ENCODE results near the gene QDPR.

QDPR gene

DNA sequence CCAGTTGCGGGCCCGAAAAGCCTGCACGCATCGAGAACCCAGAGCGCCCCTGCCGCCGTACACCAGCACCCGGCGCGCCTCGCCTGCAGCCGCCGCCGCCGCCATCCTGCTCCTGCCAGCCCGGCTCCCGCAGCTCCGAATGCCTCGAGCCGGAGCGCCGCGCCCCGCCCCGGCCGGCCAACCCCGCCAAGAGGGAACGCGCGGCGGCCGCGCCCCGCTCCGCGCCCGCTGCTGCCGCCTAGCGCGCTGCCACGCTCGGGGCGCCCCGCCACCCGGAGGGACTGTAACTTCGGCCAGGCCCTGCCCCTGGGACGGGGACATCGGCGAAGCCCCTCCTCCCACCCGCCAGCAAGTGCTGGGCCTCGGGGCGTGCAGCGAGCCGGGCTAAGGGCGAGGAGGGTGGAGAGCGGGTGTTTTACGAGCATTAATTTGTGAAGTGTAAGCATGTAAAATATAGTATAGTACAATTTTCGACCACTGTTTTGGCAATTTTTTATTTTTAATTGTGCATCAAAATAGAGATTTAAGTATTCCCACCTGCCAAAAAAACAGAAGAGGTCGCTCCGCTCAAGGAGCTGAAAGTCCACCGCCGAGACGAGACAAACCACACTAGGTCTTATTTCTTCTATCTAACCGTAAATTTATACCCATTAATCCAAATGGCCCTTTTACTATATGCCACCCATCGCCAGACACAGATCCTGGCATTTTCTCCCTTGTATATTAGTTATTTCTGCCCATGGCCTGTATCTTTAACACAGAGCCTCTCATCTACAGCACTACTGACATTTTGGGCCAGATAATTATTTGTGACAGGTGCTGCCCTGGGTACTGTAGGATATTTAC lies at the start of gene QDPR:
QDPR (minus strand) TSS at position 141 of the 846 bp plus-strand sequence; CDS start at position 105, 36 bp downstream.
- in situ Hi-C loops (cut with MboI; ENCODE audit: low sequenced_read_pairs) = no loop called here

- in situ Hi-C loops (cut with MboI; ENCODE audit: low sequenced_read_pairs) = loop anchor here (25.0 kb wide), 1 partner anchor 1026 kb away; no protein-coding TSS in a partner anchor
Measured at GRCh38 chr4:17561195-17561909, 49.5 kb upstream of the QDPR start.

GRCh38 chr4:17560065-17560673 lies 48.3 kb upstream of the QDPR start:
- in situ Hi-C loops (cut with MboI; ENCODE audit: low sequenced_read_pairs) = loop anchor here (25.0 kb wide), 1 partner anchor 1027 kb away; no protein-coding TSS in a partner anchor

DNA sequence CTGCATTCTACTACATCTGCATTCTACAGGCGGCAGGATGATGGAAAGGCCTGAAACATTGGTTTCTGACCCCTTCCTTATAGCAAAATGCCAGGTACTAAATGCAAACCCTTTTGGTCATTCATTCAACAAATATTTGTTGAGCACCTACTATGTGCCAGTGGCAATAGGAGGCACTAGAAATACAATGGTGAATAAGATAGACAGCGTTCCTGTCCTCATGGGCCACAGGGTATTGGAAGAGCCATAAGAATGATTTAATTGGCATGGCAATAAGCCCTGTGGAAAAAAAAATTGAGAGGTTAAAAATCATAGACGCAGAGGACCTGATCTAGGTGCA lies 47.8 kb upstream of the QDPR start:
- in situ Hi-C loops (cut with MboI; ENCODE audit: low sequenced_read_pairs) = loop anchor here (25.0 kb wide), 1 partner anchor 1028 kb away; no protein-coding TSS in a partner anchor

GRCh38 chr4:17558941-17559708 lies 47.2 kb upstream of the QDPR start:
- in situ Hi-C loops (cut with MboI; ENCODE audit: low sequenced_read_pairs) = loop anchor here (25.0 kb wide), 1 partner anchor 1028 kb away; no protein-coding TSS in a partner anchor

- in situ Hi-C loops (cut with MboI; ENCODE audit: low sequenced_read_pairs) = loop anchor here (25.0 kb wide), 1 partner anchor 1029 kb away; no protein-coding TSS in a partner anchor
Measured at GRCh38 chr4:17557880-17558279, 46.0 kb upstream of the QDPR start.

DNA sequence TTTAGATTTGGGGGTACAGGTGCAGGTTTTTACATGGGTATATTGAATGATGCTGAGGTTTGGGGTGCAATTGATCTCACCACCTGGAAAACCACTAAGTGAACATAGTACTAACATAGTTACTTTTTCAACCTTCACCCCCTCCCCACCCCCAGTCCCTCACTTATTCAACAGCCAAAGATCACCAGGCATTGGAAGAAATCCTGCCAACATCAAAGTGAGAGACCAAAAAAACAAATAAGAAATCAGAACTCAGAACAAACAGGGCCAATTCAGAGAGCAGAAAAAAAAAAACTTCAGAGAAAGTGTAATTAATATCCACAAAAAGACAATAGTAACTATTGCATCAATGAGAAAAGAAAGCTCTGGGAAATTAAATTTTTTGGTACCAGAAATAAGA lies 44.6 kb upstream of the QDPR start:
- in situ Hi-C loops (cut with MboI; ENCODE audit: low sequenced_read_pairs) = loop anchor here (25.0 kb wide), 1 partner anchor 1031 kb away; no protein-coding TSS in a partner anchor

GRCh38 chr4:17554568-17554967 lies 42.7 kb upstream of the QDPR start:
- in situ Hi-C loops (cut with MboI; ENCODE audit: low sequenced_read_pairs) = loop anchor here (25.0 kb wide), 1 partner anchor 1033 kb away; no protein-coding TSS in a partner anchor

- in situ Hi-C loops (cut with MboI; ENCODE audit: low sequenced_read_pairs) = loop anchor here (25.0 kb wide), 1 partner anchor 1035 kb away; no protein-coding TSS in a partner anchor
Measured at GRCh38 chr4:17552427-17552826, 40.5 kb upstream of the QDPR start.

DNA sequence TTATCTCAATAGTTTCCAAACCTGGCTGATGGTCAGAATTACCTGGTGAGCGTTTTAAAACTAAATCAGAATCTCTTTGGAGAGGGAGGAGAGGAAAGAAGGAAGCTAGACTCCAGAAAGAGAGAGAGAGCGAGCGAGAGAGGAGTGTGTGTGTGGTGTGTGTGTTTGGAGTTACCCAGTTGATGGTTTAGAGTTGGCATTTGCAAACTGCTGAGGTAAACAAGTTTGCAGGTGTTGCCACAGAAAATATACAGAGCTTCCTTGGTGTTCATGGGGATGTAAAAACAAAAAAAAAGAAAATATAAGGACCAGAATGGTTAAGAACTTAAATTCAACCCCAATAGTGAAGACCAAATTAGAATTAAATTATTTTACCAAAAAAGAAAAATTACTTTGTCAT lies 38.7 kb upstream of the QDPR start:
- in situ Hi-C loops (cut with MboI; ENCODE audit: low sequenced_read_pairs) = loop anchor here (25.0 kb wide), 1 partner anchor 1037 kb away; no protein-coding TSS in a partner anchor

GRCh38 chr4:17546678-17547077 lies 34.8 kb upstream of the QDPR start:
- in situ Hi-C loops (cut with MboI; ENCODE audit: low sequenced_read_pairs) = loop anchor here (25.0 kb wide), 1 partner anchor 816 kb away; no protein-coding TSS in a partner anchor

- in situ Hi-C loops (cut with MboI; ENCODE audit: low sequenced_read_pairs) = loop anchor here (25.0 kb wide), 1 partner anchor 816 kb away; no protein-coding TSS in a partner anchor
Measured at GRCh38 chr4:17546222-17546621, 34.3 kb upstream of the QDPR start.

DNA sequence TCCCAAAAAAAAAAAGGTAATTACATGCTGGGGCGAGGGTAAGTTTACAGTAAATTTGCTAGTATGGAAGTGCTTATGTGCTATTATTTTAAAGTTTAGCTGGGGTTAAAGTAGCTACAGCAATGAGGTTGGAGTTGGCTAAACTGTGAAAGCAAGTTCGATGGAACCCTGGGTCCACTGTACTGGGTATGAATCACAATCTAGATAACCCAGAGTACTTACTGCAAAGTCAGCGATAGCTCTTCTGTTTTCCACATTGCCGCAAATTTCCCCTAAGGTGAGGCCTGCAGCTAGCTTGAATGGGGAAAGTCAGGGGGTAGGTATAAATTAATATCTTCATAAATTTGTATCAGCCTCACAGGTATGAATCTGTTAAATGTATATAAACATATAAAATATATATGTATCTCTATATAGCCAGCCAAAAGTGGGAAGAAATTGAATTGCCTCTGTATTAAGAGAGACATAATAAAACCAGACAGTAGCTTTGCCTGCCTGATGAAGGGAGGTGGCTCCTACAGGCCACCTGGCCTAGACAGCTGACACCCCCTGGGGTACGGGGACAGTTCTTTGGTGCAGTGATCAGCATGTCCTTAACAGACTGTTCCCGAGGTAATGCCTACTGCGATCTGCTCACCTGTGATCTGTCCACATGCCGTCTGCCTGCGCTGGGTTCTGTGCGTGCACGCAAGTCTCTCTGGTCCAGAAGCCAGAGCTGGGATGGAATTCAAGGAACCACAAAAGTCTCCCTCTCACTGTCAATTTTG lies 33.7 kb upstream of the QDPR start:
- in situ Hi-C loops (cut with MboI; ENCODE audit: low sequenced_read_pairs) = loop anchor here (25.0 kb wide), 1 partner anchor 817 kb away; no protein-coding TSS in a partner anchor

DNA sequence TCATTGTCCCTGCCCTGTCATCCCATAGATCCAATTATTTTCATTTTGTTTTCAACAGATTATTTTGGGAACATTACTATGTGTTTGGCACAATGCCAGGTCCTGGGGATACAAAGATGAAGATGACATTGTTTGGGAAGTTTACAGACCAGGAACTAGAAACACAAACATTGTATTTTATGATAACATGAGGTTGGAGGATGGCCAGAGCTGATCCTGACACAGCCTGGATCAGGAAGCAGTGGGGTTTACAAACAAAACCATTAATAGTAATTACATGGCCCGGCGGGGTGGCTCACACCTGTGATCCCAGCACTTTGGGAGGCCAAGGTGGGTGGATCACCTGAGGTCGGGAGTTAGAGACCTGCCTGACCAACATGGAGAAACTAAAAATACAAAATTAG lies 32.9 kb upstream of the QDPR start:
- in situ Hi-C loops (cut with MboI; ENCODE audit: low sequenced_read_pairs) = loop anchor here (25.0 kb wide), 1 partner anchor 817 kb away; no protein-coding TSS in a partner anchor

DNA sequence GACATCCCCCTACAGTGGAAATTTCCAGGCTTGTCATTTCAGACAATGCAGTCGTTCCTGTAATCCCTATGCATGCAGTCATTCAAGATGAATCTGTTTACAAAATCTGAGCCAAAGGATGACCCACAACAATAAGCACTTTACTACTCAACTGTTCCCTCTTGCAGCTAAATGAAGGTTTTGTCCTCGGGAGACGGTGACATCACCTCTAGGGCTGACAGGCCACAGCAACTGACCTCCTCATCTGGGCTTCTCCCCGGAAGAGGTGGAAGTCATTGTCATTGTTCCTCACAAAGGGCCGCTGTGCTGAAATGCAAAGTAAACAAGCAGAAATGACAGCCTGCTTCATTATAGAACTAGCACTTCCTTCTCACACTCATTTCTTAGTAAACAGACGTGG lies 32.3 kb upstream of the QDPR start:
- in situ Hi-C loops (cut with MboI; ENCODE audit: low sequenced_read_pairs) = loop anchor here (25.0 kb wide), 1 partner anchor 818 kb away; no protein-coding TSS in a partner anchor

DNA sequence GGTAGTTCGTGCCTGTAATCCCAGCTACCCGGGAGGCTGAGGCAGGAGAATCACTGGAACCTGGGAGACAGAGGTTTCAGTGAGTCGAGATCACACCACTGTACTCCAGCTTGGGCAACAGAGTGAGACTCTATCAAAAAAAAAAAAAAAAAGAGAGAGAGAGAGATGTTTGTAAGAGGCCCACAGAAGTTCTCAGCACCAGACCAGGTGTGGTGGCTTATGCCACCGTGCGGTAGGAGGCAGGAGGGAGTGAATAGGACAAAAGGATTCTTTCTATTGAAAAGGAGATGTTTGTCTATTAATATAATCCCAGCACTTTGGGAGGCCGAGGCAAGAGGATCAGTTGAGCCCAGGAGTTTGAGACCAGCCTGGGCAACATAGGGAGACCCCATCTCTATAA lies 25.2 kb upstream of the QDPR start:
- in situ Hi-C loops (cut with MboI; ENCODE audit: low sequenced_read_pairs) = loop anchor here (25.0 kb wide), 1 partner anchor 825 kb away; no protein-coding TSS in a partner anchor

DNA sequence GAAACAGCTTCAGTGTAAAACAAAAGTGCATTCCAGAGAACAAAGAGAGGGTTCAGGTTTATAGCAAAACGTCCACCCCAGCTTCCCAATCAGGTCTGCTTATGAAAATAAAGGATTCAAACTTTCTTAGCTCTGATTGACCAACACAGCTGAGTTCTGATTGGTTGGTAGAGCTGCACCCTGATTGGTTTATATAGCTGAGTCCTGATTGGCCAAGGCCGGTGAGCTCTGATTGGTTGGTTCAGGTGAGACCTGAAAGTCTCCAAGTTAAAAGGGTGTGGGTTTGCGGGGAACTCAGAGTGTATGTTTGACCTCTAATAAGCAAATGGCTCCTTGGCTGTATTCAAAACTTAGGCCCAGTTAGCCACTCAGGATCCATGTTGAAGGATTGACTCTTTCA lies 24.0 kb upstream of the QDPR start:
- in situ Hi-C loops (cut with MboI; ENCODE audit: low sequenced_read_pairs) = loop anchor here (25.0 kb wide), 1 partner anchor 826 kb away; no protein-coding TSS in a partner anchor

DNA sequence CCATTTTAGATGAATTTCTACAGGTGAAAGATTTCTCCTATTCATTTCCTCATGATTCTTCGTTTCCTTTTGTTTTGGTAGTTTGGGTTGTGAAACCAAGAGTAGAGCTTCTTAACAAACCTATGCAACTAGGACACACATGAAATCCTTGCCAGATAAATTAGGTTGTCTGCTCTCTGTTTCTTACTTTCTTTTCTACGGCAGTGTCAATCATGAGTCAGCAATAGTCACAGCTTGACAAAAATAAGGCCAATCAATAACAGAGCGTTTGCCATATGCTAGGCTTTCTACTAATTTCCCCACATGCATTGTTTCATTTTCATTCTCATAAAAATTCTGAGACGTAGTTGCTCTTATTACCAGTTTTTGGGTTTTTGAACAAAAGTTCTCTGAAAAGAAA lies 23.4 kb upstream of the QDPR start:
- in situ Hi-C loops (cut with MboI; ENCODE audit: low sequenced_read_pairs) = loop anchor here (25.0 kb wide), 1 partner anchor 827 kb away; no protein-coding TSS in a partner anchor

DNA sequence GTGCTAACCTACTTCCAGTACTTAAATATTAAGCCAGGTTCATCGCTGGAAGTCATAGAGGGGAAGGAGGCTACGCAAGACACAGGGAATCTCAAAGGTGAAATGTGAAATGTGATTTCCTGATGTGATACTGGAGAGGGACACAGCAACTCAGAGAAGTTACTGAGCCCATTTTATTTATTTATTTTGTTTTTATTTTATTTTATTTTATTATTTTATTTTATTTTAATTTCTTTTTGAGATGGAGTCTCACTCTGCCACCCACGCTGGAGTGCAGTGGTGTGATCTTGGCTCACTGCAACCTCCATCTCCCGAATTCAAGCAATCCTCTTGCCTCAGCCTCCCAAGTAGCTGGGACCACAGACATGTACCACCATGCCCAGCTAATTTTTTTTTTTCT lies 22.8 kb upstream of the QDPR start:
- in situ Hi-C loops (cut with MboI; ENCODE audit: low sequenced_read_pairs) = loop anchor here (25.0 kb wide), 1 partner anchor 828 kb away; no protein-coding TSS in a partner anchor
